Astrocyte (in vitro differentiated cells and primary cell): ENCODE measurements around the gene KIAA1328. TPM values are rescaled to one million over a fixed set of nuclear protein-coding genes. Genes with fewer than 3 reads are reported as not detected.

Experiments used
- DNase-seq: peaks from one replicate; pipeline ENCODE4 v3.0.0-alpha.2; 2010; ENCODE audit warnings: low read depth
- FAIRE-seq: peaks from 2 replicates; lab custom pipeline; 2011; peaks lifted over from hg19 to GRCh38; lab: Jason Lieb, UNC
- H2AFZ ChIP-seq: 2 replicates; pipeline ENCODE4 v1.6.0; 2012; ENCODE audit warnings: low read depth, low read length, inconsistent platforms
- H3K27ac ChIP-seq: 2 replicates; pipeline ENCODE4 v1.5.1; 2011; ENCODE audit warnings: low read depth, low read length, inconsistent platforms
- H3K27me3 ChIP-seq: 2 replicates; pipeline ENCODE4 v1.6.0; 2011; ENCODE audit warnings: low read length, inconsistent platforms; ENCODE audit not compliant: insufficient read depth
- H3K36me3 ChIP-seq: 2 replicates; pipeline ENCODE4 v1.5.1; 2011; ENCODE audit warnings: low read length, inconsistent platforms; ENCODE audit not compliant: insufficient read depth
- H3K4me1 ChIP-seq: 2 replicates; pipeline ENCODE4 v1.5.1; 2011; ENCODE audit warnings: low read length, inconsistent platforms; ENCODE audit not compliant: insufficient read depth
- H3K4me2 ChIP-seq: 2 replicates; pipeline ENCODE4 v1.6.0; 2012; ENCODE audit warnings: low read length, inconsistent platforms
- H3K4me3 ChIP-seq: 2 replicates; pipeline ENCODE4 v1.5.1; 2011; ENCODE audit warnings: low read depth, mild to moderate bottlenecking, low read length, inconsistent platforms; ENCODE audit not compliant: insufficient read depth
- H3K79me2 ChIP-seq: 2 replicates; pipeline ENCODE4 v1.6.0; 2012; ENCODE audit warnings: mild to moderate bottlenecking, low read length, inconsistent platforms; ENCODE audit not compliant: insufficient read depth
- H3K9ac ChIP-seq: 2 replicates; pipeline ENCODE4 v1.6.0; 2012; ENCODE audit warnings: mild to moderate bottlenecking, low read length, inconsistent platforms
- H3K9me3 ChIP-seq: 2 replicates; pipeline ENCODE4 v1.5.1; 2012; ENCODE audit warnings: low read depth, mild to moderate bottlenecking, low read length, inconsistent platforms; ENCODE audit not compliant: insufficient read depth
- H4K20me1 ChIP-seq: 2 replicates; pipeline ENCODE4 v1.6.0; 2012; ENCODE audit warnings: low read length, inconsistent platforms; ENCODE audit not compliant: insufficient read depth
- H3K27ac Mint-ChIP-seq: one replicate; pipeline ENCODE4 v1.8.0; 2021; ENCODE audit warnings: mild to moderate bottlenecking, mixed read lengths; ENCODE audit not compliant: unreplicated experiment
- H3K27me3 Mint-ChIP-seq: one replicate; pipeline ENCODE4 v1.8.0; 2021; ENCODE audit warnings: low read depth, mixed read lengths; ENCODE audit not compliant: unreplicated experiment
- H3K36me3 Mint-ChIP-seq: one replicate; pipeline ENCODE4 v1.8.0; 2021; ENCODE audit warnings: low read depth, mixed read lengths; ENCODE audit not compliant: unreplicated experiment
- H3K4me1 Mint-ChIP-seq: one replicate; pipeline ENCODE4 v1.8.0; 2021; ENCODE audit warnings: low read depth, mixed read lengths; ENCODE audit not compliant: unreplicated experiment
- H3K4me3 Mint-ChIP-seq: one replicate; pipeline ENCODE4 v1.8.0; 2021; ENCODE audit warnings: mild to moderate bottlenecking, moderate library complexity, mixed read lengths; ENCODE audit not compliant: unreplicated experiment
- H3K9me3 Mint-ChIP-seq: one replicate; pipeline ENCODE4 v1.8.0; 2021; ENCODE audit warnings: mild to moderate bottlenecking, mixed read lengths; ENCODE audit not compliant: unreplicated experiment
- CTCF ChIP-seq: IDR thresholded peaks from 2 replicates; pipeline ENCODE4 v1.5.1; 2011; ENCODE audit warnings: low read depth, mild to moderate bottlenecking, inconsistent platforms, low read length, moderate library complexity; ENCODE audit not compliant: insufficient read depth
- EZH2 ChIP-seq: IDR thresholded peaks from 2 replicates; pipeline ENCODE4 v1.6.1; 2012; ENCODE audit warnings: mild to moderate bottlenecking, low read length, inconsistent platforms; ENCODE audit not compliant: insufficient read depth
- total RNA-seq: library from RNA; stranded (reverse); gene quantifications from 2 replicates; pipeline ENCODE4 v1.2.1, GENCODE V29; 2021

Gene KIAA1328
- total RNA-seq, 1 donor from 2014 or later = 3.7 TPM

- no peak overlapping the region for H3K4me2 ChIP-seq
Measured at GRCh38 chr18:37160038-37160820, 331.3 kb downstream of the KIAA1328 start.

GRCh38 chr18:37161491-37161890 is 332.6 kb downstream of the KIAA1328 start:
- TF ChIP-seq EZH2 (no peak), CTCF (no peak)
- no peak overlapping the region for H3K4me3 ChIP-seq
- Mint-ChIP-seq H3K27me3 (no peaks in the 10 kb centered on the region), H3K4me3 (no peak overlapping the region), H3K27ac (no peak overlapping the region), H3K9me3 (no peaks in the 10 kb centered on the region), H3K36me3 (no peaks in the 10 kb centered on the region), H3K4me1 (peaks cover 4% of the 10 kb centered on the region)
- H3K9me3 ChIP-seq = no peaks in the 10 kb centered on the region
- no peaks in the 10 kb centered on the region for H3K27me3 ChIP-seq
- no peak overlapping the region for H3K9ac ChIP-seq
- H3K36me3 ChIP-seq = no peaks in the 10 kb centered on the region
- H4K20me1 ChIP-seq = no peaks in the 10 kb centered on the region
- H3K4me1 ChIP-seq = no peaks in the 10 kb centered on the region
- no peak overlapping the region for H3K27ac ChIP-seq
- DNase-seq (no peak), FAIRE-seq (no peak)
- H3K4me2 ChIP-seq = no peak overlapping the region
- no peaks in the 10 kb centered on the region for H3K79me2 ChIP-seq
- no peak overlapping the region for H2AFZ ChIP-seq

More at GRCh38 chr18:37160038-37160820, 331.3 kb downstream of the KIAA1328 start:
- H3K9ac ChIP-seq = no peak overlapping the region
- no peak overlapping the region for H2AFZ ChIP-seq
- H4K20me1 ChIP-seq = no peaks in the 10 kb centered on the region
- no peaks in the 10 kb centered on the region for H3K27me3 ChIP-seq
- TF ChIP-seq CTCF = no peak
- TF ChIP-seq EZH2 = no peak
- H3K36me3 Mint-ChIP-seq = no peaks in the 10 kb centered on the region
- no peaks in the 10 kb centered on the region for H3K4me1 ChIP-seq
- H3K9me3 ChIP-seq = no peaks in the 10 kb centered on the region
- DNase-seq (no peak), FAIRE-seq (no peak)
- no peaks in the 10 kb centered on the region for H3K27me3 Mint-ChIP-seq
- H3K4me3 ChIP-seq = no peak overlapping the region
- peaks cover 4% of the 10 kb centered on the region for H3K4me1 Mint-ChIP-seq
- H3K27ac ChIP-seq = no peak overlapping the region
- H3K9me3 Mint-ChIP-seq = no peaks in the 10 kb centered on the region
- no peak overlapping the region for H3K4me3 Mint-ChIP-seq
- H3K79me2 ChIP-seq = no peaks in the 10 kb centered on the region
- no peak overlapping the region for H3K27ac Mint-ChIP-seq
- no peaks in the 10 kb centered on the region for H3K36me3 ChIP-seq

GRCh38 chr18:37162551-37162950 is 333.6 kb downstream of the KIAA1328 start:
- Mint-ChIP-seq H3K27ac (no peak overlapping the region), H3K9me3 (no peaks in the 10 kb centered on the region), H3K4me3 (no peak overlapping the region), H3K36me3 (no peaks in the 10 kb centered on the region), H3K27me3 (no peaks in the 10 kb centered on the region), H3K4me1 (peaks cover 4% of the 10 kb centered on the region)
- Histone ChIP-seq H3K27me3 (no peaks in the 10 kb centered on the region), H3K4me2 (no peak overlapping the region), H3K79me2 (no peaks in the 10 kb centered on the region), H3K4me3 (no peak overlapping the region), H3K4me1 (no peaks in the 10 kb centered on the region), H3K27ac (no peak overlapping the region), H3K9me3 (no peaks in the 10 kb centered on the region), H2AFZ (no peak overlapping the region), H4K20me1 (no peaks in the 10 kb centered on the region), H3K36me3 (no peaks in the 10 kb centered on the region), H3K9ac (no peak overlapping the region)
- FAIRE-seq (no peak), DNase-seq (no peak)
- TF ChIP-seq CTCF (no peak), EZH2 (no peak)
